ENCODE data around the gene MYL11. TPM values are rescaled to one million over a fixed set of nuclear protein-coding genes. Genes with fewer than 3 reads are reported as not detected.

Gene MYL11
- total RNA-seq, 1 donor from 2014 or later = 12,119 TPM

DNA sequence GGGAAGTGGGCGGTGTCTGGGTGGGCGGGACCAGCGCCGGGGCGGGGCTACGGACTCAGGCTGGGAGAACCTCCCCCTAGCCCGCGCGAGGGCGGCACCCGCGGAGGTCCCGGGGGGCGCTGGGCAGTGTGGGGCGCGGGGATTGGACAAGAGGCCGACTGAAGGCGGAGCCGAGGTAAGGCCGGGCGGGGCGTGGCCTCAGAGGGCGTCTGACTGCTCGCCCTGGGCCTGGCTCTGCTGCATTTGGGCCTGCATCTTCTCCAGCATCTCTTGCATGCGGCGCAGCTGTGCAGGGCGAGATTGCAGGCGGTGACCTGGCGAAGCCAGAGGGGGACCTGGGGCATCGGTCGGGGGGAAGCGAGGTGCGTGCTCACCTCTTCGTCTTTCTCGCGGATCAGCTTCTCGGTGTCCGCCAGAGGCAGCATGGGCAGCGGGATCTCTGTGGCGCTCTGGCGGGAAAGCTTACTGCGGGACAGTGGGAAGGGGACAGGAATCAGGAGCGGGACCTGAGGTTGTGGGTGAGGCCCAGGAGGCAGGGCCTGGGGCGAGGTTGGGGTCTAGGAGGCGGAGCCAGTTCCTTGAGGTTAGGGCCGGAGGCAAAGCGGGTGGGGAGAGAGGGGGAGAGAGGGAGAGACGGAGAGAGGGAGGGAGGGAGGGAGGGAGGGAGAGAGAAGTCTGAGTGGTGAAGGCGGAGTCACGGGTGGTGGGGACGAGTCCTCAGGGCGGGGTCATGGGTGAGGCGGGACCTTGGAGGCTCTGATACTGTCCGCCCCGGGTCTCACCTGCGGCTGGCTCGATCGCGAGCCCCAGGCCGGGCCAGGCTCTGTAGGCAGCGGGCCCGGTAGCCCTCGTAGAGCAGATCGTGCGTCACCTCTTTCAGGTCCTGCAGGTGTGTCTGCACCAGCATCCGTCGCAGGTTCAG lies 3.9 kb downstream of the MYL11 start:
- no peaks in the 10 kb centered on the region for H3K9me3 ChIP-seq (ENCODE audit: control insufficient read depth in 3 of 3, low read length in 3 of 3)
- peak overlapping the region; percentile 89 to 92 (median 89) for H3K9ac ChIP-seq (ENCODE audit: low read depth in 1 of 3, low read length in 3 of 3)
- peaks cover 18 to 34% (median 18%) of the 10 kb centered on the region in 3 donors for H3K4me1 ChIP-seq (ENCODE audit: control insufficient read depth in 3 of 3, insufficient read depth in 3 of 3, low read length in 3 of 3)
- no peaks in the 10 kb centered on the region for H3K27me3 ChIP-seq (ENCODE audit: control insufficient read depth in 3 of 3, insufficient read depth in 3 of 3, low read length in 3 of 3)
- H3K36me3 ChIP-seq (ENCODE audit: control insufficient read depth in 3 of 3, insufficient read depth in 3 of 3, low read length in 3 of 3) = peaks cover 10 to 16% (median 11%) of the 10 kb centered on the region in 3 donors
- H3K4me3 ChIP-seq (ENCODE audit: low read length in 3 of 3) = peak overlapping the region; percentile 88 to 93 (median 88)
- H3K27ac ChIP-seq (ENCODE audit: low read depth, low read length) = peak overlapping the region; percentile 100

DNA sequence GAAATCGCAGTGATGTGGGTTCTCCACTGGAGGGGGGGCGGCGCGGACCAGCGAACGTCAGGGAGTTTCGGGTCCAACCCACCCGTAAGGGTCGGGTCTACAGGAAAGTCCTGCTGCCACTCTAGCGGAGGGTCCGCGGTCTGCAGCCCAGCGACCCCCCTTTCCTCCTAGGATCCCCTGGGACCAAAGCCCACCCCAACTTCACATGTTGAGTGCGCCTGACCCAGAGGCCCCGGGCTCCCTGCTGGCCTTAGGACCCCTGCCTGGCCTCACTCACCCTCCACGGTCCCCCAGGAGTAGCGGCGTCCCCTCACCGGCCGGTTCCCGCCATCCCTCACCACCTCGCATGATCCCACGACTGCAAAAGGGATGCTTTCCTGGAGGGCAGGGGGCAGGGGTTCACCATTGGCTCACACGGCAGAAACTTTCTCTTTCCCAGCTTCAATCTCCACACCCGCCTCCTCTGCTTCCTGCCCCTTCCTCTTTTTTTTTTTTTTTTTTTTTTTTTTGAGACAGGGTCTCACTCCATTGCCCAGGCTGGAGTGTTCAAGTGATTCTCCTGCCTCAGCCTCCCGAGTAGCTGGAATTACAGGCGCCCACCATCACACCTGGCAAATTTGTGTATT lies 4.7 kb downstream of the MYL11 start:
- H3K9me3 ChIP-seq (ENCODE audit: control insufficient read depth in 3 of 3, low read length in 3 of 3) = no peaks in the 10 kb centered on the region
- H3K27ac ChIP-seq (ENCODE audit: low read depth, low read length) = peak overlapping the region; percentile 100
- peaks cover 12 to 30% (median 18%) of the 10 kb centered on the region in 3 donors for H3K4me1 ChIP-seq (ENCODE audit: control insufficient read depth in 3 of 3, insufficient read depth in 3 of 3, low read length in 3 of 3)
- peak overlapping the region; percentile 88 to 93 (median 88) for H3K4me3 ChIP-seq (ENCODE audit: low read length in 3 of 3)
- H3K36me3 ChIP-seq (ENCODE audit: control insufficient read depth in 3 of 3, insufficient read depth in 3 of 3, low read length in 3 of 3) = peaks cover 10 to 16% (median 11%) of the 10 kb centered on the region in 3 donors
- peak overlapping the region; percentile 57 to 79 (median 71) for H3K9ac ChIP-seq (ENCODE audit: low read depth in 1 of 3, low read length in 3 of 3)
- no peaks in the 10 kb centered on the region for H3K27me3 ChIP-seq (ENCODE audit: control insufficient read depth in 3 of 3, insufficient read depth in 3 of 3, low read length in 3 of 3)

DNA sequence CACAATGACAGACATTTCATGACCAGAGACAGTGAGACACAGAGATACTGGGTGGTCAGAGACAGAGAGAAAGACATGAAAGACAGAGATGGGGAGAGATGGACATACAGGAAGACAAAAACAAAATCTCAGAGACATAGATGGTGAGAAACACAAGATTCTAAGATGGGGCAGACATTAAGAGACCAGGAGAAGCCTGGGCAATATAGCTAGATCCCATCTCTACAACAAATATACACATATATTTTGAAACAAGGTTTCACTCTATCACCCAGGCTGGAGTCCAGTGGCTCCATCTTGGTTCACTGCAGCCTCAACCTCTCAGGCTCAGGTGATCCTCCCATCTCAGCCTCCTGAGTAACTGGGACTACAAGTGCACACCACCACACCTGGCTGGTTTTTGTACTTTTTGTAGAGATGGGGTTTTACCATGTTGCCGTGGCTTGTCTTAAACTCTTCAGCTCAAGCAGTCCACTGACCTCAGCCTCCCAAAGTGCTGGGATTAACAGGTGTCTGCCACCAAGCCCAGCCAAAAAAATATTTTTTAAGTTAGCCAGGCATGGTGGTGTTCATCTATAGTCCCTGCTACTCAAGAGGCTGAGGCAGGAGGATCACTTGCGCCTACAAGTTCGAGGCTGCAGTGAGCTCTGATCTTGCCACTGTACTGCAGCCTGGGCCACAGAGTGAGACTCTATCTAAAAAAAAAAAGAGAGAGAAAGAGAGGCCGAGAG lies 5.6 kb downstream of the MYL11 start:
- Histone ChIP-seq H3K9me3 (ENCODE audit: control insufficient read depth in 3 of 3, low read length in 3 of 3) (no peaks in the 10 kb centered on the region), H3K9ac (ENCODE audit: low read depth in 1 of 3, low read length in 3 of 3) (no peak overlapping the region), H3K27me3 (ENCODE audit: control insufficient read depth in 3 of 3, insufficient read depth in 3 of 3, low read length in 3 of 3) (no peaks in the 10 kb centered on the region), H3K4me3 (ENCODE audit: low read length in 3 of 3) (no peak overlapping the region), H3K4me1 (ENCODE audit: control insufficient read depth in 3 of 3, insufficient read depth in 3 of 3, low read length in 3 of 3) (peaks cover 12 to 27% (median 14%) of the 10 kb centered on the region in 3 donors), H3K27ac (ENCODE audit: low read depth, low read length) (no peak overlapping the region), H3K36me3 (ENCODE audit: control insufficient read depth in 3 of 3, insufficient read depth in 3 of 3, low read length in 3 of 3) (peaks cover 10 to 16% (median 11%) of the 10 kb centered on the region in 3 donors)

DNA sequence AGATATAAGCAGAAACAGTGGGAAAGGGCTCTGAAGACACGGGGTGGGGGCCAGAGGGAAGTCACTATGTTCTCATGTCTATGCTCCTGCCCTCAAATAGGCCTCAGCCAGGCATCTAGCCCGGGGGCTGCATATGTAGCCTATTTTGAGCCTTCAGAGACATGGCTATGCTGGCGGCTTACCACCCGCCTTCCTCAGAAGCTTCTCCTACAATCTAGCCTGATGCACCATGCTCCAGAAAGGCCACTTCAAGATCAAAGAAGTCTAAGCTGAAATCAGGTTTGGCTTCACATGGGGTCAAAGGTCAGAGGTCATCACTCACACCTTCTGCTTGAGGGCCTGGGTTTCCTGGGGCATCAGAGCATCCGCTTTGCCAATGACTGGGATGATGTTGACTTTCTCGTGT lies 6.2 kb downstream of the MYL11 start:
- peaks cover 12 to 25% (median 14%) of the 10 kb centered on the region in 3 donors for H3K4me1 ChIP-seq (ENCODE audit: control insufficient read depth in 3 of 3, insufficient read depth in 3 of 3, low read length in 3 of 3)
- H3K4me3 ChIP-seq (ENCODE audit: low read length in 3 of 3) = no peak overlapping the region
- H3K9ac ChIP-seq (ENCODE audit: low read depth in 1 of 3, low read length in 3 of 3) = peak overlapping the region in 1 of 3 donors; percentile 11
- H3K27ac ChIP-seq (ENCODE audit: low read depth, low read length) = peak overlapping the region; percentile 52
- H3K27me3 ChIP-seq (ENCODE audit: control insufficient read depth in 3 of 3, insufficient read depth in 3 of 3, low read length in 3 of 3) = no peaks in the 10 kb centered on the region
- H3K36me3 ChIP-seq (ENCODE audit: control insufficient read depth in 3 of 3, insufficient read depth in 3 of 3, low read length in 3 of 3) = peaks cover 8 to 13% (median 9%) of the 10 kb centered on the region in 3 donors
- no peaks in the 10 kb centered on the region for H3K9me3 ChIP-seq (ENCODE audit: control insufficient read depth in 3 of 3, low read length in 3 of 3)

DNA sequence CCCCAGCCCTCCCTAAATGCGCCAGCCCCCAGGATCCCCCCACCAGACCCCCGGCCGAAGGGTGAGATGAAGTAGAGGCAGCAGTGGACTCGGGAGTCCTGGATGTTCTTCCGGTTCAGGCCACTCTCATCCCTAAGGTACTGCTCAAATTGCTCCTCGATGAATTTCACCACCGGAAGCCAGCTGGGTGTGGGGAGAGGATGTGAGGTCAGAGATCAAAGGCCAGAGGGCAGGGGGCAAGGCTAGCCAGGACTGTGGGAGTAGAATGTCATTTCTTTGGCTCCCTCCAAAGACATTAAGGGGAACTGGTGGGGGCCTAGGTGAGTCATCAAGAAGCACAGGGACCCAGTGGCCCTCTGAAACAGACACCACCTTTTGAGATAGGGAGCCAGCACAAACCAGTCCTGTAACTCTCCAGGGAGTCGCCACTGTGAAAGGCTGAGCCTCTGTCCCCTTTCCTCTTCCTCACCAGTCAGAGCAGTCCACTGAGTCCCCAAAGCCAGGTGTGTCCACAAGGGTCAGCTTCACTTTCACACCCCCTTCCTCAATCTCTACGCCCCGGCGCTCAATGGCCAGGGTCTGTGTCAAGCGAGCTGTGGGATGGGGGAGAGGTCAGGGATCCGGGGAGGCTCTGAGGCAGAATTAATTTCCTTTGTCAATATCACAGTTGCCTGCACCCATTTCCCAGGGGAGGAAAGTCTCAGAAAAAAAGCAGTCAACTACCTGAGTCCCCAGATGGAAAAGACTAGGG lies 6.9 kb downstream of the MYL11 start:
- Histone ChIP-seq H3K27me3 (ENCODE audit: control insufficient read depth in 3 of 3, insufficient read depth in 3 of 3, low read length in 3 of 3) (no peaks in the 10 kb centered on the region), H3K36me3 (ENCODE audit: control insufficient read depth in 3 of 3, insufficient read depth in 3 of 3, low read length in 3 of 3) (peaks cover 2 to 9% (median 2%) of the 10 kb centered on the region in 3 donors), H3K9ac (ENCODE audit: low read depth in 1 of 3, low read length in 3 of 3) (no peak overlapping the region), H3K9me3 (ENCODE audit: control insufficient read depth in 3 of 3, low read length in 3 of 3) (no peaks in the 10 kb centered on the region), H3K27ac (ENCODE audit: low read depth, low read length) (peak overlapping the region; percentile 52), H3K4me3 (ENCODE audit: low read length in 3 of 3) (no peak overlapping the region), H3K4me1 (ENCODE audit: control insufficient read depth in 3 of 3, insufficient read depth in 3 of 3, low read length in 3 of 3) (peaks cover 12 to 19% (median 14%) of the 10 kb centered on the region in 3 donors)

DNA sequence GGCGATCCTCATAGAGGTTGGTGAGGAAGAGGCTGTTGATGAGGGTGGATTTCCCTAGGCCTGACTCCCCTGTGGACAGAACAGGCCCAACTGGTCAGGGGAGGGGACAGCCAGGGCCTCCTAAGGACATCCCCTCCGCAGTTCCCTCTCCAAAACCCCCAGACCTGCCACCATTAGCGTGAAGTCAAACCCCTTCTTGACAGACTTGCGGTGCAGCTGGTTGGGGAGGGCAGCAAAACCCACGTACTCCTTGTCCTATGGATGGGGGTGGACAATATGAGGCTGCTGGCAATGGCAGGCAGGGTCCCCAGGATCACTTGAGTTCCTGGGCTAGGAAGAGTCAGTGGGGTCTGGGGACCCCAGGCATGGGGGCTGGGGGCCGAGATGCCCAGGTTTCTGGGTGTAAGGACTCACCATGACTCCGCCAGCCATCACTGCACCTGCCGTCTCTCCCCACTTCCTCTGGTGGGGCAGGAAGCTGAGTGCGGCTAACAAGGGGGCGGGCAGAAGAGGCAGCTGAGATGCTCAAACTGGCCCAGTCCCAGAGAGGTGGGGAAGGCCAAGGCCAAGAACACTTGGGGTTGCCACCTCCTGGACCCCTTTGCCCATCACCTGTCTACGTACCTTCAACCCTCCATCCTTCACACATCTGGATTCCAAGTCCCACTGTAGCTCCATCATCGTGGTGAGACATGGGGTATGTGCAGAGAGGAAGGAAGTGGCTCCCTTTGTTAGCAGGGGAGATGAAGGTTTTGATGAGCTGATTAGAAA lies 7.7 kb downstream of the MYL11 start, which contains the start of gene SEPTIN1:
Gene SEPTIN1, minus strand, starts transcription at position 451 of the 771 bp plus-strand sequence. Its CDS starts 19 bp downstream, at position 432.
- Histone ChIP-seq H3K4me3 (ENCODE audit: low read length in 3 of 3) (no peak within 1 kb of the TSS), H3K4me1 (ENCODE audit: control insufficient read depth in 3 of 3, insufficient read depth in 3 of 3, low read length in 3 of 3) (peaks cover 11 to 15% (median 12%) of the 10 kb centered on the region in 3 donors), H3K27ac (ENCODE audit: low read depth, low read length) (peak within 1 kb of the TSS; percentile 9), H3K27me3 (ENCODE audit: control insufficient read depth in 3 of 3, insufficient read depth in 3 of 3, low read length in 3 of 3) (no peaks in the 10 kb centered on the region), H3K36me3 (ENCODE audit: control insufficient read depth in 3 of 3, insufficient read depth in 3 of 3, low read length in 3 of 3) (peaks cover 0 to 4% (median 0%) of the 10 kb centered on the region in 3 donors), H3K9ac (ENCODE audit: low read depth in 1 of 3, low read length in 3 of 3) (no peak within 1 kb of the TSS), H3K9me3 (ENCODE audit: control insufficient read depth in 3 of 3, low read length in 3 of 3) (no peaks in the 10 kb centered on the region)

DNA sequence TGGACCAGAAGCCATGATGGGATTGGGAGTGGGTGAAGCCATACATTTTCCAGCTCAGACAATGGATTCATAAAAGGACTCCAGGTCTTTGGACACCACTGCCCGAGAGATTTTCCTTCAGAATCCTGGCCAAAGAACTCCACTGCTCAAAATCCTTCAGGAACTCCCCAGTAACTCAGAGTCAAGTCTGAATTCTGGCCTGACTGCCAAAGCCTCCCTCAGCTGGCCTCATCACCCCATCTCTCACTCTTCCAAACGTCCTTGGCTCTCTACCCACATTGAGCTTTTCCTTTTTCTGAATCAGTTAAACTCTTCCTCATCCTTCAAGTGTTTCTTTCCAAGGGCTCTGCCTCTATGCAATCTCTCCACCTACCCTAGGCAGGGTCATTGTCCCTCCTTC lies 8.9 kb downstream of the MYL11 start:
- Histone ChIP-seq H3K9me3 (ENCODE audit: control insufficient read depth in 3 of 3, low read length in 3 of 3) (no peaks in the 10 kb centered on the region), H3K4me3 (ENCODE audit: low read length in 3 of 3) (no peak overlapping the region), H3K36me3 (ENCODE audit: control insufficient read depth in 3 of 3, insufficient read depth in 3 of 3, low read length in 3 of 3) (peaks cover 0 to 3% (median 0%) of the 10 kb centered on the region in 3 donors), H3K27ac (ENCODE audit: low read depth, low read length) (no peak overlapping the region), H3K4me1 (ENCODE audit: control insufficient read depth in 3 of 3, insufficient read depth in 3 of 3, low read length in 3 of 3) (peaks cover 7% of the 10 kb centered on the region in 3 donors), H3K9ac (ENCODE audit: low read depth in 1 of 3, low read length in 3 of 3) (no peak overlapping the region), H3K27me3 (ENCODE audit: control insufficient read depth in 3 of 3, insufficient read depth in 3 of 3, low read length in 3 of 3) (no peaks in the 10 kb centered on the region)

DNA sequence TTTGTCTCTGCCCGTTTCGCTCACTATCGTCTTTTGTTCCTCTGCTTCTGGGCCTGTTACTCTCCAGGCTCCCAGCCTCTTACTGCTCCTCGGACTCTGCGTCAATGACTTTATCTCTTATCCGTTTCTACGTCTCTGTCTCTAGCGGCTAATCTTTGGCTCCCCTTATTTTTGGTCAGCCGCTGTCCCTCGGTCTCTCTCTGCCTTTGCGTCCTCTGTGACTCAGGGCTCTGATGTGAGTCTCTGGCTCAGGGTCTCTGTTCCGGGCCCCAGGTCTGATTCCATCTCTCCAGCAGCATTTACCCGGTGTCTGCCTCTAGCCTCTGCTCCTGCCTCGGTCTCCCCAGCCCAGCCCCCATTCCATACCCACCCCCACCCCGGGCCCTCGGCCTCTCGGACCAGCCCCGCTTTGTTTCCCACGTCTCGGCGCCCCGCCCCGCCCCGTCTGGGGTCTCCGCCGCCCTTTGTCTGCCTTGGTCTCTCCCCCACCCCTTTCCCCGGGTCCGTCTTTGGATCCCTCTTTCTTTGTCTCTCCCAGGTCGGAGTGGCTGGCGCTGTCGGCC lies 20.1 kb downstream of the MYL11 start:
- Histone ChIP-seq H3K27me3 (ENCODE audit: control insufficient read depth in 3 of 3, insufficient read depth in 3 of 3, low read length in 3 of 3) (no peaks in the 10 kb centered on the region), H3K4me3 (ENCODE audit: low read length in 3 of 3) (peak overlapping the region; percentile 66 to 80 (median 76)), H3K4me1 (ENCODE audit: control insufficient read depth in 3 of 3, insufficient read depth in 3 of 3, low read length in 3 of 3) (peaks cover 11 to 18% (median 16%) of the 10 kb centered on the region in 3 donors), H3K9ac (ENCODE audit: low read depth in 1 of 3, low read length in 3 of 3) (peak overlapping the region; percentile 80 to 84 (median 83)), H3K36me3 (ENCODE audit: control insufficient read depth in 3 of 3, insufficient read depth in 3 of 3, low read length in 3 of 3) (peaks cover 5 to 11% (median 9%) of the 10 kb centered on the region in 3 donors), H3K27ac (ENCODE audit: low read depth, low read length) (peak overlapping the region; percentile 74), H3K9me3 (ENCODE audit: control insufficient read depth in 3 of 3, low read length in 3 of 3) (no peaks in the 10 kb centered on the region)

Data from skeletal muscle tissue (tissue), 4 donors.